ENCODE measurements around the gene FBXO3.

GRCh38 chr11:33692541-33692940 is 81.8 kb downstream of the FBXO3 start:
- TF ChIP-seq CTCF (IDR thresholded peaks at IDR 0.05) (no peak), ZFX (IDR thresholded peaks at IDR 0.05; ENCODE audit: borderline replicate concordance) (no peak)
